Measurements from ENCODE around the gene C16orf96.

GRCh38 chr16:4510747-4511426, 45.3 kb upstream of the C16orf96 start:
- no peak for TF ChIP-seq CTCF (IDR thresholded peaks at IDR 0.05)
- no peak for TF ChIP-seq POLR2AphosphoS5 (IDR thresholded peaks at IDR 0.05; ENCODE audit: low read depth, low read length)

Measured in Panc1 (cell line).